Type B pancreatic cell (in vitro differentiated cells): ENCODE data around the gene CNTNAP2. TPM values are rescaled to one million over a fixed set of nuclear protein-coding genes. Genes with fewer than 3 reads are reported as not detected.
"Not testable (repeated sequence)": the region's sequence is repeated elsewhere in the genome, so short reads cannot be mapped to it uniquely, and the experiment has no call there.

Source experiments
- DNase-seq: peaks from one replicate; pipeline ENCODE4 v3.0.0; 2021; ENCODE audit warnings: mixed read lengths; ENCODE audit not compliant: unreplicated experiment; ENCODE audit errors: extremely low spot score
- H3K27ac Mint-ChIP-seq: 2 replicates; pipeline ENCODE4 v1.8.0; 2021; ENCODE audit warnings: mild to moderate bottlenecking, mixed read lengths
- H3K27me3 Mint-ChIP-seq: 2 replicates; pipeline ENCODE4 v1.8.0; 2021; ENCODE audit warnings: mixed read lengths
- H3K36me3 Mint-ChIP-seq: 2 replicates; pipeline ENCODE4 v1.8.0; 2021; ENCODE audit warnings: mixed read lengths
- H3K4me1 Mint-ChIP-seq: one replicate; pipeline ENCODE4 v1.8.0; 2021; ENCODE audit warnings: mixed read lengths; ENCODE audit not compliant: unreplicated experiment
- H3K4me3 Mint-ChIP-seq: 2 replicates; pipeline ENCODE4 v1.8.0; 2021; ENCODE audit warnings: mild to moderate bottlenecking, mixed read lengths
- H3K9me3 Mint-ChIP-seq: 2 replicates; pipeline ENCODE4 v1.8.0; 2021; ENCODE audit warnings: mixed read lengths
- total RNA-seq: library from RNA; stranded (reverse); gene quantifications from 2 replicates; pipeline ENCODE4 v1.2.1, GENCODE V29; 2021; ENCODE audit warnings: low replicate concordance
- TF ChIP-seq, protein P1 (sequence below): fragments of 200-600 bp; sonication (generic); conservative IDR thresholded peaks from 2 replicates; pipeline ENCODE4 v1.5.0; 2021; ENCODE audit warnings: antibody characterized with exemption, mild to moderate bottlenecking

Gene CNTNAP2
- total RNA-seq, 1 donor from 2014 or later: 26.8 TPM

- Mint-ChIP-seq H3K36me3 (no peaks in the 10 kb centered on the region), H3K9me3 (peaks cover 17% of the 10 kb centered on the region), H3K27me3 (no peaks in the 10 kb centered on the region), H3K4me3 (no peak overlapping the region), H3K4me1 (no peaks in the 10 kb centered on the region), H3K27ac (no peak overlapping the region)
- TF ChIP-seq, protein P1, sequence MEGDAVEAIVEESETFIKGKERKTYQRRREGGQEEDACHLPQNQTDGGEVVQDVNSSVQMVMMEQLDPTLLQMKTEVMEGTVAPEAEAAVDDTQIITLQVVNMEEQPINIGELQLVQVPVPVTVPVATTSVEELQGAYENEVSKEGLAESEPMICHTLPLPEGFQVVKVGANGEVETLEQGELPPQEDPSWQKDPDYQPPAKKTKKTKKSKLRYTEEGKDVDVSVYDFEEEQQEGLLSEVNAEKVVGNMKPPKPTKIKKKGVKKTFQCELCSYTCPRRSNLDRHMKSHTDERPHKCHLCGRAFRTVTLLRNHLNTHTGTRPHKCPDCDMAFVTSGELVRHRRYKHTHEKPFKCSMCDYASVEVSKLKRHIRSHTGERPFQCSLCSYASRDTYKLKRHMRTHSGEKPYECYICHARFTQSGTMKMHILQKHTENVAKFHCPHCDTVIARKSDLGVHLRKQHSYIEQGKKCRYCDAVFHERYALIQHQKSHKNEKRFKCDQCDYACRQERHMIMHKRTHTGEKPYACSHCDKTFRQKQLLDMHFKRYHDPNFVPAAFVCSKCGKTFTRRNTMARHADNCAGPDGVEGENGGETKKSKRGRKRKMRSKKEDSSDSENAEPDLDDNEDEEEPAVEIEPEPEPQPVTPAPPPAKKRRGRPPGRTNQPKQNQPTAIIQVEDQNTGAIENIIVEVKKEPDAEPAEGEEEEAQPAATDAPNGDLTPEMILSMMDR: no peak
- no peak for DNase-seq
Observed at GRCh38 chr7:148445260-148446044, 2328.9 kb downstream of the CNTNAP2 start.

- Mint-ChIP-seq H3K27ac (no peak overlapping the region), H3K27me3 (no peaks in the 10 kb centered on the region), H3K36me3 (no peaks in the 10 kb centered on the region), H3K9me3 (peaks cover 17% of the 10 kb centered on the region), H3K4me3 (no peak overlapping the region), H3K4me1 (no peaks in the 10 kb centered on the region)
- DNase-seq: no peak
- TF ChIP-seq, protein P1: no peak
Observed at GRCh38 chr7:148447221-148447849, 2330.7 kb downstream of the CNTNAP2 start.

DNA sequence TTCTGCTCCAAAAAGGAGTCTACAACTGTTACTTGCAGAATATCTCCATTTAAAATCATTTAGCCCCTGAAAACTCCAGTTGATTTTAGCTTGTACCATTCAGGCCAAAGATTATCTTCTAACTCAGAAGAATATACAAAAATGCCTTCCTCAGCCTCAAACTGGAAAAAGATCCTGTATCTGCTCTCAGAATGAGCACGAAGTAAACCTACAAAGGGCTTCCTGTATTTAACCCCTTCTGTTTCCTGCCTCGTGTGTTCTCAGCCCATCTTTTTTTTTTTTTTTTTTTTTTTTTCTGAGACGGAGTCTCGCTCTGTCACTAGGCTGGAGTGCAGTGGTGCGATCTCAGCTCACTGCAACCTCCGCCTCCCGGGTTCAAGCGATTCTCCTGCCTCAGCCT is 2334.9 kb downstream of the CNTNAP2 start:
- H3K27ac Mint-ChIP-seq, DNase-seq, H3K36me3 Mint-ChIP-seq, H3K4me3 Mint-ChIP-seq, H3K4me1 Mint-ChIP-seq, H3K27me3 Mint-ChIP-seq: not testable (repeated sequence)
- peaks cover 10% of the 10 kb centered on the region for H3K9me3 Mint-ChIP-seq

- Mint-ChIP-seq H3K27ac (no peak overlapping the region), H3K4me1 (no peaks in the 10 kb centered on the region), H3K9me3 (peaks cover 3% of the 10 kb centered on the region), H3K27me3 (no peaks in the 10 kb centered on the region), H3K36me3 (no peaks in the 10 kb centered on the region), H3K4me3 (no peak overlapping the region)
- TF ChIP-seq, protein P1: no peak
- no peak for DNase-seq
Observed at GRCh38 chr7:148456351-148456750, 2339.8 kb downstream of the CNTNAP2 start.

DNA sequence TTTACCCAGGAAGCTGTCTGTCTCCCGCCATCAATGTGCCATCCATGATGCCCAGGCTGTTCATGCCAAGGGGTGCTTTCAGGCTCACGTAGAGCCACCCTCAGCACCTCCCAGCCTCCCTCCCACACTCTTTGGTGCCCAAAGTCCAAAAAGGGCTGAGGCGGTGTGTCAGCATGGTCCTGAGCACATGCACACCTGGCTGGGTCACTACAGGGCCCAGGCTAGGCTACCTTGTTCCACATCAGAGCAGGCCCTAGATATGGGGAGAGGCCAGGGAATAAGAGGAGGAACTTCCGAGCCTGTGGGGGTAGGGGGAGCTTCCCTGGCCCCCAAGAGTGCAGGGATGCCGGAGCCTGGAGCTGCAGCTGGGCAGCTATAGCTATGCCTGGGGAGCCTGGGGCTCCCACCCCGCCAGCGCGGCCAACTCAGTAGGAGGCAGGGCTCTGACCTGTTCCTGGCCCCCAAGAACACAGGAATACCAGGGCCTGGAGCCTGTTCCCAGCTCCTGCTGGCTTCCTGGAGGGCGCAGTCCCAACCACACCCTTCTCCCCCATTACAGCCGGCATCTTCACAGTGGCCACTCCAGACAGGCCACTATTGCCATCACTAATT is 2340.8 kb downstream of the CNTNAP2 start:
- Mint-ChIP-seq H3K4me3 (no peak overlapping the region), H3K36me3 (no peaks in the 10 kb centered on the region), H3K4me1 (no peaks in the 10 kb centered on the region), H3K27ac (no peak overlapping the region), H3K9me3 (peaks cover 3% of the 10 kb centered on the region), H3K27me3 (no peaks in the 10 kb centered on the region)
- TF ChIP-seq, protein P1: no peak
- DNase-seq: no peak

DNA sequence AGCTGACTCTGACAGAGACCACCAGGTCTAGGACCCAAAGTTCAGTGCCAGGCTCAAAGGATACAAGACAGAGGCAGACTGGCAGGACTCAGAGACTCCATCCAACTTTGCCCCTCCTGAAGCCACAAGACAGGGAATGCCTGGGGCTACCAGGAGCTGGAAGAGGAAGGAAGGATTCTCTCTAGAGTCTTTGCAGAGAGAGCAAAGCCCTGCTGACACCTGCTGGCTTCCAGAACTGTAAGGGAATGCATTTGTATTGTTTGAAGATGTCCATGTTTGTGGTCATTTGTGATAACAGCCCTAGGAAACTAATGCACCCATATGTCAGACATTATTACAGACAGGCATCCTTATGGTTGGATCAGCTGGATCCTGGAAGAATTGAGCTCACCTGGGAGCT is 2341.7 kb downstream of the CNTNAP2 start:
- Mint-ChIP-seq H3K9me3 (peaks cover 9% of the 10 kb centered on the region), H3K27me3 (no peaks in the 10 kb centered on the region), H3K36me3 (peaks cover 3% of the 10 kb centered on the region), H3K4me3 (no peak overlapping the region), H3K27ac (no peak overlapping the region), H3K4me1 (no peaks in the 10 kb centered on the region)
- no peak for DNase-seq
- TF ChIP-seq, protein P1: no peak
